NB4 (cell line): ENCODE data around the gene ECM1.

Experiments
- TF ChIP-seq, protein P1 (sequence below): IDR thresholded peaks from one replicate; pipeline ENCODE4 v1.5.1; 2012; ENCODE audit warnings: low read depth, low read length
- TF ChIP-seq, protein P2 (sequence below): IDR thresholded peaks from 2 replicates; pipeline ENCODE4 v1.6.1; 2011; ENCODE audit warnings: low read depth, low read length

GRCh38 chr1:150553392-150554085 is 45.6 kb downstream of the ECM1 start:
- TF ChIP-seq, protein P1, sequence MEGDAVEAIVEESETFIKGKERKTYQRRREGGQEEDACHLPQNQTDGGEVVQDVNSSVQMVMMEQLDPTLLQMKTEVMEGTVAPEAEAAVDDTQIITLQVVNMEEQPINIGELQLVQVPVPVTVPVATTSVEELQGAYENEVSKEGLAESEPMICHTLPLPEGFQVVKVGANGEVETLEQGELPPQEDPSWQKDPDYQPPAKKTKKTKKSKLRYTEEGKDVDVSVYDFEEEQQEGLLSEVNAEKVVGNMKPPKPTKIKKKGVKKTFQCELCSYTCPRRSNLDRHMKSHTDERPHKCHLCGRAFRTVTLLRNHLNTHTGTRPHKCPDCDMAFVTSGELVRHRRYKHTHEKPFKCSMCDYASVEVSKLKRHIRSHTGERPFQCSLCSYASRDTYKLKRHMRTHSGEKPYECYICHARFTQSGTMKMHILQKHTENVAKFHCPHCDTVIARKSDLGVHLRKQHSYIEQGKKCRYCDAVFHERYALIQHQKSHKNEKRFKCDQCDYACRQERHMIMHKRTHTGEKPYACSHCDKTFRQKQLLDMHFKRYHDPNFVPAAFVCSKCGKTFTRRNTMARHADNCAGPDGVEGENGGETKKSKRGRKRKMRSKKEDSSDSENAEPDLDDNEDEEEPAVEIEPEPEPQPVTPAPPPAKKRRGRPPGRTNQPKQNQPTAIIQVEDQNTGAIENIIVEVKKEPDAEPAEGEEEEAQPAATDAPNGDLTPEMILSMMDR: no peak
- TF ChIP-seq, protein P2, sequence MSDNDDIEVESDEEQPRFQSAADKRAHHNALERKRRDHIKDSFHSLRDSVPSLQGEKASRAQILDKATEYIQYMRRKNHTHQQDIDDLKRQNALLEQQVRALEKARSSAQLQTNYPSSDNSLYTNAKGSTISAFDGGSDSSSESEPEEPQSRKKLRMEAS: no peak
